Activated T-helper 1 cell treated with anti-CD3 and anti-CD28 coated beads, Interleukin-12 subunit alpha, Interleukin-12 subunit beta, Interleukin-2, Interleukin-4 antibody, amounts not matched to agents 30 ng/mL and 10 ng/mL and 1 ng/mL, durations not matched to agents 14 hours and 24 hours and 36 hours (primary cell): ENCODE measurements around the gene ATRNL1. TPM values are rescaled to one million over a fixed set of nuclear protein-coding genes. Genes with fewer than 3 reads are reported as not detected.
"Not testable (repeated sequence)": the region's sequence is repeated elsewhere in the genome, so short reads cannot be mapped to it uniquely, and the experiment has no call there.

Experiments
- DNase-seq: peaks from one replicate; pipeline ENCODE4 v3.0.0; 2021; ENCODE audit warnings: low spot score
- H3K27ac Mint-ChIP-seq: one replicate; pipeline ENCODE4 v1.8.0; 2021; ENCODE audit warnings: mild to moderate bottlenecking, mixed read lengths
- H3K27me3 Mint-ChIP-seq: one replicate; pipeline ENCODE4 v1.8.0; 2022; ENCODE audit warnings: mild to moderate bottlenecking, moderate library complexity, mixed read lengths; ENCODE audit not compliant: insufficient read depth
- H3K36me3 Mint-ChIP-seq: one replicate; pipeline ENCODE4 v1.8.0; 2021; ENCODE audit warnings: low read depth, mixed read lengths
- H3K4me1 Mint-ChIP-seq: one replicate; pipeline ENCODE4 v1.8.0; 2021; ENCODE audit warnings: low read depth, mixed read lengths
- H3K4me3 Mint-ChIP-seq: one replicate; pipeline ENCODE4 v1.8.0; 2021; ENCODE audit warnings: mild to moderate bottlenecking, moderate library complexity, mixed read lengths
- H3K9me3 Mint-ChIP-seq: one replicate; pipeline ENCODE4 v1.8.0; 2021; ENCODE audit warnings: mixed read lengths
- intact Hi-C: fragments of 100-400 bp; cut with micrococcal nuclease; formaldehyde crosslinking; loops from one replicate; pipeline ENCODE4 v1.15.1; 2024
- total RNA-seq: library from RNA; stranded (reverse); gene quantifications from 2 replicates; pipeline ENCODE4 v1.2.3, GENCODE V29; 2022

ATRNL1 gene
- total RNA-seq, 1 donor from 2014 or later, result not detected

- Mint-ChIP-seq H3K9me3 (no peaks in the 10 kb centered on the region), H3K36me3 (no peaks in the 10 kb centered on the region), H3K27me3 (no peaks in the 10 kb centered on the region), H3K4me3 (no peak overlapping the region), H3K4me1 (no peaks in the 10 kb centered on the region), H3K27ac (no peak overlapping the region)
- intact Hi-C loops, result no loop called here
- DNase-seq, result no peak
These were observed 684.5 kb downstream of the ATRNL1 start for GRCh38 chr10:115777646-115778045.

- Mint-ChIP-seq H3K27ac (no peak overlapping the region), H3K36me3 (no peaks in the 10 kb centered on the region), H3K27me3 (no peaks in the 10 kb centered on the region), H3K4me1 (no peaks in the 10 kb centered on the region), H3K9me3 (no peaks in the 10 kb centered on the region), H3K4me3 (no peak overlapping the region)
- intact Hi-C loops, result no loop called here
- DNase-seq, result no peak
These were observed 697.1 kb downstream of the ATRNL1 start for GRCh38 chr10:115790220-115790619.

DNA sequence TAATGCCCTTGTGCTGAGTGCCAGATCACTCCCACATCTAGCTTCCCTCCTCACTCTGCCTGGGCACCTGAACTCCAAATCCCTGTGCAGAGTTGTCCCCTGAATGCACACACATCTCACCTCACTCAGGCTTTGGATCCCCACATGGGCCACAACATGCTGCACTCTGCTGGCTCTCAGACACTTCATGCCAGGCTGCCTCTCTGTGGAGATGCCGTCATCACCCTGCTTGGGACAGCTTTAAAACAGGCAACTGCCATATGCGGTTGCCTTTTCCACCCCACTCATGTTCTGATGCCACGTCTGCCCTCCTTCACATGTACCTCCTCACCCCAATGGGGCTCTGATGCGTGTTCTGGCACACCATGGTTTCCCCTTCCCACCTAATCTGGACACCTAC lies 702.8 kb downstream of the ATRNL1 start:
- H3K9me3 Mint-ChIP-seq, result no peaks in the 10 kb centered on the region
- H3K4me3 Mint-ChIP-seq, result no peak overlapping the region

DNA sequence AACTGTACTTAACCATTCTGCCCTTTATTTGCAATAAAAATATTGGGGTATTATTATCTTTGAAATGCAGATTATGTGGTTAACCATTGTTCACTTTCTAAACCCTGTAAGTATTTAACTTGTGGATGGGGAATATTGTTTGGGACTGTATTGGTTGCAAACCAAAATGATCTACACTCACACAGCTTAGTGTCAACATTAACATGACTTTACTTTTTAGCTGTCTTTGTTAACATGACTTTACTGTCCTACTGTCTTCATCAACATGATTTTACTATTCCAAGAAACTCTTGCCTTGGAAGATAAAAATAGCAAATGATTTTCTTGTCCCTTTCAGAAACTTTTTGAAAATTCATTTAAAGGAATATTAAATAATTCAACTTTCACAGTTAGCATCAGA lies 708.3 kb downstream of the ATRNL1 start:
- Mint-ChIP-seq H3K4me3 (no peak overlapping the region), H3K27me3 (no peaks in the 10 kb centered on the region), H3K9me3 (no peaks in the 10 kb centered on the region), H3K27ac (no peak overlapping the region), H3K36me3 (no peaks in the 10 kb centered on the region), H3K4me1 (no peaks in the 10 kb centered on the region)
- intact Hi-C loops, result no loop called here
- no peak for DNase-seq

More for the DNA sequence above, 702.8 kb downstream of the ATRNL1 start:
- Mint-ChIP-seq H3K27ac (no peak overlapping the region), H3K36me3 (no peaks in the 10 kb centered on the region), H3K4me1 (no peaks in the 10 kb centered on the region), H3K27me3 (no peaks in the 10 kb centered on the region)
- no peak for DNase-seq
- intact Hi-C loops, result loop anchor here (5.0 kb wide), 2 partner anchors 491 to 591 kb away; no protein-coding TSS in a partner anchor

- no peak overlapping the region for H3K4me3 Mint-ChIP-seq
- H3K27ac Mint-ChIP-seq, result no peak overlapping the region
- intact Hi-C loops, result no loop called here
- H3K4me1 Mint-ChIP-seq, result no peaks in the 10 kb centered on the region
- no peak for DNase-seq
- no peaks in the 10 kb centered on the region for H3K36me3 Mint-ChIP-seq
- no peaks in the 10 kb centered on the region for H3K27me3 Mint-ChIP-seq
- no peaks in the 10 kb centered on the region for H3K9me3 Mint-ChIP-seq
These were observed 708.8 kb downstream of the ATRNL1 start for GRCh38 chr10:115801992-115802391.

GRCh38 chr10:115802911-115803310 lies 709.7 kb downstream of the ATRNL1 start:
- Mint-ChIP-seq H3K27ac (no peak overlapping the region), H3K27me3 (no peaks in the 10 kb centered on the region), H3K4me3 (no peak overlapping the region), H3K4me1 (no peaks in the 10 kb centered on the region), H3K36me3 (no peaks in the 10 kb centered on the region), H3K9me3 (no peaks in the 10 kb centered on the region)
- no peak for DNase-seq
- intact Hi-C loops, result no loop called here

DNA sequence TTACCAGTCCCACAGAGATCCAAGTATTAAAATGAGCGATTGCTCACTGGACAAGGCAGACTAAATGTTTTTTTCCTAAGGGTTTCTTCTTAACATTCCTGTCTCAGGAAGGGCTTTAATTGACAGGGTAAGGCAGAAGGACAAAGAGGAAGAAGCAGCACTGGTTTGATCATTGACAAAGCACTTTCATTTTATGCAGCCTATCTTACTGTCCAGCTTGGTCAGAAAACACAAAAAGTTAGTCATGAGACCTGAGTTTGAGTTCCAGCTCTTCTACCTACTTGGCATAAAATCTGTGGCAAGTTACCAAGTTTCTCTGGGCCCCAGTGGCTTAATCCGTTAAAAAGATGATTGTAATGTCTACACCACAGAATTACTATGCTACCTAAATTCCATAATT lies 721.4 kb downstream of the ATRNL1 start:
- Mint-ChIP-seq H3K27me3 (no peaks in the 10 kb centered on the region), H3K4me3 (no peak overlapping the region), H3K4me1 (no peaks in the 10 kb centered on the region), H3K36me3 (no peaks in the 10 kb centered on the region), H3K9me3 (no peaks in the 10 kb centered on the region), H3K27ac (no peak overlapping the region)
- DNase-seq, result no peak
- intact Hi-C loops, result no loop called here

- Mint-ChIP-seq H3K27ac (no peak overlapping the region), H3K36me3 (no peaks in the 10 kb centered on the region), H3K9me3 (no peaks in the 10 kb centered on the region), H3K27me3 (no peaks in the 10 kb centered on the region), H3K4me3 (no peak overlapping the region), H3K4me1 (no peaks in the 10 kb centered on the region)
- intact Hi-C loops, result no loop called here
- no peak for DNase-seq
These were observed 724.8 kb downstream of the ATRNL1 start for GRCh38 chr10:115818012-115818411.

GRCh38 chr10:115826396-115826795 lies 733.2 kb downstream of the ATRNL1 start:
- peaks cover 2% of the 10 kb centered on the region for H3K27me3 Mint-ChIP-seq
- H3K36me3 Mint-ChIP-seq, result no peaks in the 10 kb centered on the region
- no peak overlapping the region for H3K4me3 Mint-ChIP-seq
- DNase-seq, result no peak
- no peaks in the 10 kb centered on the region for H3K4me1 Mint-ChIP-seq
- H3K27ac Mint-ChIP-seq, result no peak overlapping the region
- H3K9me3 Mint-ChIP-seq, result no peaks in the 10 kb centered on the region
- intact Hi-C loops, result no loop called here

DNA sequence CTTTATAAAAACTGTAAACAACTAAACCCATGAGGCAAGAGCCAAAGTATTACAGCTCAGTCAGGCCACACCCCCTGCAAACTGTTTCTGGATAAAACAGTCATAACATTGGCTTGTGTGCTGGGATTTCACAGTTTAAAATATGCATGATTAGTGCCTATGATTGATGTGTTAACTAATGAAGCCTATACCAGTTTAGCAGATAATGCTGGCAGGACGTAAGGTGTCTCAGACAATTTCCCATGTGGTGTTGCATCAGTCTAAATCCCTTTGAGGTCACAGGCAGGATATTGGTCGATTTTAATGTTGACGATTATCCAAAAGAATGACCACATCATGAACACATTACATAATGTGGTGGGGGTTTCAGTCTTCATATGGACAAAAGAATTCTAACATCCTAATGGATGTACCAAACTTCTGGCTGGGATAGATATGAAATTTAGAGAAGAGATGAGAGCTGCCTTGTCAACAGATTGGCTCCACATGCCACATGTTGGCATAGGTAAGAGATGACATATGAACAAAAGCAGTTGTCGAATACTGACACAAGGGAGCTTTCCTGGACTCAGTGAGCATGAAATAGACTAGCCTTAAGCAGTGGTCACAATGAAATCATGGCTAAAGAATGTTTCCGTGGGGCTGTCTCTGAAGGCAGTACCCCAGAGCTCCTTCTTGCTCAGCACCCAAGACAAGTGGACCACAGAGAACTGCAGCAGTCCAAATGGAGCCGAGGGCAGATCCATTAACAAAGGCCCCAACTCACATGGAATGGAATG lies 734.3 kb downstream of the ATRNL1 start:
- H3K27me3 Mint-ChIP-seq, result peaks cover 2% of the 10 kb centered on the region
- no peak overlapping the region for H3K27ac Mint-ChIP-seq
- H3K36me3 Mint-ChIP-seq, result no peaks in the 10 kb centered on the region
- no peak for DNase-seq
- intact Hi-C loops, result no loop called here
- no peak overlapping the region for H3K4me3 Mint-ChIP-seq
- no peaks in the 10 kb centered on the region for H3K4me1 Mint-ChIP-seq
- H3K9me3 Mint-ChIP-seq, result no peaks in the 10 kb centered on the region

GRCh38 chr10:115828182-115828581 lies 735.0 kb downstream of the ATRNL1 start:
- H3K4me1 Mint-ChIP-seq, H3K27ac Mint-ChIP-seq: not testable (repeated sequence)

GRCh38 chr10:115829521-115830205 lies 736.5 kb downstream of the ATRNL1 start:
- no peaks in the 10 kb centered on the region for H3K4me1 Mint-ChIP-seq
- H3K9me3 Mint-ChIP-seq, result no peaks in the 10 kb centered on the region
- intact Hi-C loops, result no loop called here
- H3K4me3 Mint-ChIP-seq, result no peak overlapping the region
- H3K36me3 Mint-ChIP-seq, result no peaks in the 10 kb centered on the region
- H3K27ac Mint-ChIP-seq, result no peak overlapping the region
- H3K27me3 Mint-ChIP-seq, result peaks cover 2% of the 10 kb centered on the region
- no peak for DNase-seq

More at GRCh38 chr10:115828182-115828581, 735.0 kb downstream of the ATRNL1 start:
- H3K36me3 Mint-ChIP-seq, H3K9me3 Mint-ChIP-seq, intact Hi-C loops, H3K27me3 Mint-ChIP-seq, H3K4me3 Mint-ChIP-seq, DNase-seq: not testable (repeated sequence)

DNA sequence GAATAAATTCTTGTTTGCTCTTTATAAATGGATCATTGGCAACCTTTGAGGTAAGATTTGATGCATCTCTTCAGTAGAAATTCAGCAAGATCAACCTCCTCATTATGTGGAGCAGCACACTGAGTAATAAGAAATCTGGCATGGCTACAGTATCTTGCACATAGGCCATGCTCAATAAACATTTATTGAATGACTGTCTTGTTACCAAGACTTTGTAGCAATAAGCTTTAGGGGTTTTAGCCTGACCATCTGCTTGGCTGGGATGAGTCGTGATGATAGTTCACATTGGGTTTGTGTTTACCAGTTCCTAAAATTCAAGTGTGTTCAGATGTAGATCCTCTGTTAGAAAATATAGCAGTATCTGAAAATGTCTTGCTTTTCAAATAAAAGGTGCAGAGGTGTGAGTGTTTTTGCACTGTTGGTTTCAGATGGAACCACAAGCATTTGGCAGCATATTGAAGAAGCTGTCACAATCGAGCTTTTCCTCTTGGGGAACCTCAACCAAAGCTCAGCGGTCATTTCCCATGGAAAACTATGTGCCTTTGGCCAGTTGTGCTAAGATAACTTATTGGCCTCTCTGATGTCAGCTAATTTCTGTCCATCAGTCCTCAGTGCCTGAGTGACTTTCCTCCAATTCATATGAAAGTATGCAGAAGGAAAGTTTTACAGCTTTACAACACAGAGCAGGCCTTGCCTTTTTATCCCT lies 737.3 kb downstream of the ATRNL1 start:
- DNase-seq, result no peak
- intact Hi-C loops, result no loop called here
- H3K9me3 Mint-ChIP-seq, result no peaks in the 10 kb centered on the region

More for the DNA sequence above, 737.3 kb downstream of the ATRNL1 start:
- H3K4me1 Mint-ChIP-seq, result no peaks in the 10 kb centered on the region
- no peak overlapping the region for H3K4me3 Mint-ChIP-seq
- peaks cover 2% of the 10 kb centered on the region for H3K27me3 Mint-ChIP-seq
- no peaks in the 10 kb centered on the region for H3K36me3 Mint-ChIP-seq
- no peak overlapping the region for H3K27ac Mint-ChIP-seq
